ENCODE measurements around the gene TNFRSF17. TPM values are rescaled to one million over a fixed set of nuclear protein-coding genes. Genes with fewer than 3 reads are reported as not detected.
"Not testable (repeated sequence)": the region's sequence is repeated elsewhere in the genome, so short reads cannot be mapped to it uniquely, and the experiment has no call there.

TNFRSF17 gene
- total and polyA plus RNA-seq, 2 of the 8 experiments (the other 6 are each of a cell fraction or from before 2014, with no cell fraction given) = not detected

DNA sequence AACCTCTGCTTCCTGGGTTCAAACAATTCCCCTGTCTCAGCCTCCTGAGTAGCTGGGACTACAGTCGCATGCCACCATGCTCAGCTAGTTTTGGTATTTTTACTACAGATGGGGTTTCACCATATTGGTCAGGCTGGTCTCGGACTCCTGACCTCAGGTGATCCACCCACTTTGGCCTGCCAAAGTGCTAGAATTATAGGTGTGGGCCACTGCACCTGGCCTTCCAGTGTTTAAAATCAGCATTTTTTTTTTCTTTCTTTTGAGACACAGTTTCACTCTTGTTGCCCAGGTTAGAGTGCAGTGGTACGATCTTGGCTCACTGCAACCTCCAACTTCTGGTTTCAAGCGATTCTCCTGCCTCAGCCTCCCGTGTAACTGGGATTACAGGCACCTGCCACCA, 5.3 kb downstream of the TNFRSF17 start:
- H4K20me1 ChIP-seq (replicated peaks in 1 of 2; ENCODE audit: control insufficient read depth in 1 of 2, insufficient read depth in 2 of 2, low read length in 2 of 2); H3K36me3 ChIP-seq (ENCODE audit: control insufficient read depth in 2 of 4, insufficient read depth in 4 of 4, low read length in 3 of 4); H2BK120ac ChIP-seq (replicated peaks; ENCODE audit: low read depth, low read length); H3K23me2 ChIP-seq (ENCODE audit: low read depth, low read length); H4K91ac ChIP-seq (replicated peaks; ENCODE audit: insufficient read length, low read length); H3K4me2 ChIP-seq (ENCODE audit: insufficient read depth in 1 of 2, low read depth in 2 of 2, low read length in 2 of 2); H3K4me1 ChIP-seq (replicated peaks in 1 of 4; ENCODE audit: control insufficient read depth in 3 of 4, insufficient read depth in 4 of 4, low read length in 3 of 4); H2BK5ac ChIP-seq (ENCODE audit: low read depth, low read length); H3K18ac ChIP-seq (ENCODE audit: extremely low read depth, low read length); H3K79me1 ChIP-seq (ENCODE audit: low read depth, low read length); H4K5ac ChIP-seq (ENCODE audit: insufficient read length, low read depth, low read length); H3K27me3 ChIP-seq (replicated peaks in 1 of 4; ENCODE audit: control insufficient read depth in 3 of 4, extremely low read depth in 1 of 4, insufficient read depth in 3 of 4, low read length in 3 of 4); H2BK20ac ChIP-seq (ENCODE audit: low read length); H3K4me3 ChIP-seq (ENCODE audit: extremely low read depth in 1 of 4, insufficient read depth in 2 of 4, low read depth in 3 of 4, low read length in 4 of 4); FAIRE-seq; H3K9me3 ChIP-seq (ENCODE audit: insufficient read depth in 2 of 2, low read depth in 1 of 2, low read length in 1 of 2); H2AFZ ChIP-seq (ENCODE audit: low read length); H3K9ac ChIP-seq (replicated peaks in 1 of 4; ENCODE audit: extremely low read depth in 1 of 4, low read depth in 3 of 4, low read length in 3 of 4); H3K79me2 ChIP-seq (ENCODE audit: control insufficient read depth in 1 of 2, insufficient read depth in 2 of 2, low read length in 2 of 2); H3K23ac ChIP-seq (ENCODE audit: insufficient read length); H2BK15ac ChIP-seq (ENCODE audit: low read length); H3K14ac ChIP-seq (ENCODE audit: insufficient read length); POLR2A ChIA-PET (ENCODE audit: partially characterized antibody); DNase-seq (ENCODE audit: low read depth in 1 of 2, low spot score in 2 of 2); H2AK5ac ChIP-seq (ENCODE audit: low read depth, low read length); H3K27ac ChIP-seq (ENCODE audit: low read depth, low read length); H3K56ac ChIP-seq (replicated peaks; ENCODE audit: insufficient read length, low read depth, low read length); H2BK12ac ChIP-seq (ENCODE audit: low read depth, low read length); H3K4ac ChIP-seq (replicated peaks; ENCODE audit: insufficient read length, low read depth, low read length); H4K8ac ChIP-seq (ENCODE audit: extremely low read depth, insufficient read depth, low read length): not testable (repeated sequence)
- 82% methylated on average over 5 of the region's 5 CpGs; no CpG with 5 or more reads in 1 of the 2 experiments for WGBS, 2 experiments (ENCODE audit: extremely low coverage in 1 of 2, insufficient coverage in 1 of 2, insufficient read length in 1 of 2, insufficient replicate concordance in 2 of 2, low coverage in 1 of 2, low lambda C conversion rate in 2 of 2, missing lambda C conversion rate in 1 of 2)
- CTCF ChIA-PET (ENCODE audit: partially characterized antibody) = interaction anchor here (0.6 to 2.9 kb wide), 4 partner anchors 11 to 97 kb away, joined by 3 to 16 read pairs (median 7); no protein-coding TSS in a partner anchor

Measured in H1 (cell line).